GM19324 (cell line): Measurements from ENCODE around the gene WWP2.

ENCODE experiments used
- ATAC-seq: cut with Tn5 transposase; IDR thresholded peaks from one replicate; pipeline ENCODE4 v1.9.1; 2021; ENCODE audit warnings: mild to moderate bottlenecking, moderate library complexity; ENCODE audit not compliant: unreplicated experiment, low FRiP score

WWP2 gene

GRCh38 chr16:69921127-69921526 is 159.0 kb downstream of the WWP2 start:
- ATAC-seq, result no peak

GRCh38 chr16:69922200-69922599 is 160.1 kb downstream of the WWP2 start:
- no peak for ATAC-seq

GRCh38 chr16:69924041-69924775 is 162.1 kb downstream of the WWP2 start:
- no peak for ATAC-seq

- ATAC-seq, result no peak
Observed at GRCh38 chr16:69924777-69925191, 162.7 kb downstream of the WWP2 start.

- ATAC-seq, result no peak
Observed at GRCh38 chr16:69925311-69925710, 163.2 kb downstream of the WWP2 start.

- ATAC-seq, result no peak
Observed at GRCh38 chr16:69926241-69926640, 164.1 kb downstream of the WWP2 start.

GRCh38 chr16:69927056-69927757 is 165.1 kb downstream of the WWP2 start:
- no peak for ATAC-seq

- no peak for ATAC-seq
Observed at GRCh38 chr16:69928856-69929400, 166.8 kb downstream of the WWP2 start.

- no peak for ATAC-seq
Observed at GRCh38 chr16:69929480-69929879, 167.3 kb downstream of the WWP2 start.

GRCh38 chr16:69930117-69930776 is 168.1 kb downstream of the WWP2 start:
- no peak for ATAC-seq

- no peak for ATAC-seq
Observed at GRCh38 chr16:69931631-69932030, 169.5 kb downstream of the WWP2 start.

GRCh38 chr16:69932228-69932627 is 170.1 kb downstream of the WWP2 start:
- no peak for ATAC-seq

- no peak for ATAC-seq
Observed at GRCh38 chr16:69932691-69933392, 170.7 kb downstream of the WWP2 start.

- ATAC-seq, result no peak
Observed at GRCh38 chr16:69934044-69934443, 171.9 kb downstream of the WWP2 start.

- ATAC-seq, result no peak
Observed at GRCh38 chr16:69934751-69935150, 172.6 kb downstream of the WWP2 start.

GRCh38 chr16:69935278-69935711 is 173.2 kb downstream of the WWP2 start:
- ATAC-seq, result no peak

GRCh38 chr16:69935740-69936139 is 173.6 kb downstream of the WWP2 start:
- no peak for ATAC-seq

GRCh38 chr16:69936252-69936651 is 174.1 kb downstream of the WWP2 start:
- ATAC-seq, result no peak

- ATAC-seq, result no peak
Observed at GRCh38 chr16:69936751-69937211, 174.6 kb downstream of the WWP2 start.

GRCh38 chr16:69937465-69937951 is 175.4 kb downstream of the WWP2 start:
- no peak for ATAC-seq
